ENCODE data around the gene LSM7. TPM values are rescaled to one million over a fixed set of nuclear protein-coding genes. Genes with fewer than 3 reads are reported as not detected.

LSM7 gene
- total and polyA plus RNA-seq, 8 donors: 59.3 to 104 (median 96.0) TPM

DNA sequence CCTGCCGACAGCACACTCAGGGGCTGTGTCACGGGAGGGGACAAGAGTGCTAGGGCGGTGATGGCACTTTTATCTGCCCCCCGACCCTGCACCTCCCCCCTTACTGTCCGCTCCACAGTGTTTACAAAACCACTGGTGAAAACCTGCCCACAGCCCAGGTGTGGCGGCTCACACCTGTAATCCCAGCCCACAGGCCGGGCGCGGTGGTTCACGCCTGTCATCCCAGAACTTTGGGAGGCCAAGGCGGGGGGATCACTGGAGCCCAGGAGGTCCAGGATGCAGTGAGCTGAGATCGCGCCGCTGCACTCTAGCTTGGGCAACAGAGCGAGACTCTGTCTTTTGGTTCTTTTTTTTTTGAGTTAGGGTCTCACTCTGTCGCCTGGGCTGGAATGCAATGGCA, 32.2 kb downstream of the LSM7 start:
- Histone ChIP-seq H3K4me3 (no peak overlapping the region), H3K27ac (no peak overlapping the region), H3K9me3 (no peaks in the 10 kb centered on the region), H3K27me3 (peaks cover 18 to 76% of the 10 kb centered on the region in 2 donors), H3K4me1 (peaks cover 2 to 36% of the 10 kb centered on the region in 2 donors), H3K36me3 (peaks cover 0 to 18% of the 10 kb centered on the region in 2 donors)
- ATAC-seq (no peak), DNase-seq (no peak)
- intact Hi-C loops (cut with DNase I): no loop called here
- TF ChIP-seq, protein P1, sequence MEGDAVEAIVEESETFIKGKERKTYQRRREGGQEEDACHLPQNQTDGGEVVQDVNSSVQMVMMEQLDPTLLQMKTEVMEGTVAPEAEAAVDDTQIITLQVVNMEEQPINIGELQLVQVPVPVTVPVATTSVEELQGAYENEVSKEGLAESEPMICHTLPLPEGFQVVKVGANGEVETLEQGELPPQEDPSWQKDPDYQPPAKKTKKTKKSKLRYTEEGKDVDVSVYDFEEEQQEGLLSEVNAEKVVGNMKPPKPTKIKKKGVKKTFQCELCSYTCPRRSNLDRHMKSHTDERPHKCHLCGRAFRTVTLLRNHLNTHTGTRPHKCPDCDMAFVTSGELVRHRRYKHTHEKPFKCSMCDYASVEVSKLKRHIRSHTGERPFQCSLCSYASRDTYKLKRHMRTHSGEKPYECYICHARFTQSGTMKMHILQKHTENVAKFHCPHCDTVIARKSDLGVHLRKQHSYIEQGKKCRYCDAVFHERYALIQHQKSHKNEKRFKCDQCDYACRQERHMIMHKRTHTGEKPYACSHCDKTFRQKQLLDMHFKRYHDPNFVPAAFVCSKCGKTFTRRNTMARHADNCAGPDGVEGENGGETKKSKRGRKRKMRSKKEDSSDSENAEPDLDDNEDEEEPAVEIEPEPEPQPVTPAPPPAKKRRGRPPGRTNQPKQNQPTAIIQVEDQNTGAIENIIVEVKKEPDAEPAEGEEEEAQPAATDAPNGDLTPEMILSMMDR (IDR thresholded peaks at IDR 0.05): no peak

- TF ChIP-seq, protein P1 (IDR thresholded peaks at IDR 0.05): no peak
- intact Hi-C loops (cut with DNase I): no loop called here
- H3K27ac ChIP-seq: no peak overlapping the region
- ATAC-seq (no peak), DNase-seq (no peak)
- peaks cover 15 to 50% of the 10 kb centered on the region in 2 donors for H3K4me1 ChIP-seq
- no peak overlapping the region for H3K4me3 ChIP-seq
- H3K27me3 ChIP-seq: peaks cover 32 to 76% of the 10 kb centered on the region in 2 donors
- H3K9me3 ChIP-seq: no peaks in the 10 kb centered on the region
- peaks cover 0 to 18% of the 10 kb centered on the region in 2 donors for H3K36me3 ChIP-seq
Measured at GRCh38 chr19:2294687-2295335, 33.6 kb downstream of the LSM7 start.

- H3K4me1 ChIP-seq: peaks cover 17 to 85% of the 10 kb centered on the region in 2 donors
- intact Hi-C loops (cut with DNase I): no loop called here
- peaks cover 0 to 18% of the 10 kb centered on the region in 2 donors for H3K36me3 ChIP-seq
- H3K27ac ChIP-seq: peak overlapping the region in 1 of 2 donors; percentile 96
- TF ChIP-seq, protein P1 (IDR thresholded peaks at IDR 0.05): no peak
- ATAC-seq: no peak
- no peaks in the 10 kb centered on the region for H3K9me3 ChIP-seq
- H3K27me3 ChIP-seq: peaks cover 44 to 86% of the 10 kb centered on the region in 2 donors
- peak overlapping the region; percentile 27 to 69 for H3K4me3 ChIP-seq
- peak in 1 of 4 donors; percentile 84 for DNase-seq
Measured at GRCh38 chr19:2291185-2291751, 37.1 kb downstream of the LSM7 start.

DNA sequence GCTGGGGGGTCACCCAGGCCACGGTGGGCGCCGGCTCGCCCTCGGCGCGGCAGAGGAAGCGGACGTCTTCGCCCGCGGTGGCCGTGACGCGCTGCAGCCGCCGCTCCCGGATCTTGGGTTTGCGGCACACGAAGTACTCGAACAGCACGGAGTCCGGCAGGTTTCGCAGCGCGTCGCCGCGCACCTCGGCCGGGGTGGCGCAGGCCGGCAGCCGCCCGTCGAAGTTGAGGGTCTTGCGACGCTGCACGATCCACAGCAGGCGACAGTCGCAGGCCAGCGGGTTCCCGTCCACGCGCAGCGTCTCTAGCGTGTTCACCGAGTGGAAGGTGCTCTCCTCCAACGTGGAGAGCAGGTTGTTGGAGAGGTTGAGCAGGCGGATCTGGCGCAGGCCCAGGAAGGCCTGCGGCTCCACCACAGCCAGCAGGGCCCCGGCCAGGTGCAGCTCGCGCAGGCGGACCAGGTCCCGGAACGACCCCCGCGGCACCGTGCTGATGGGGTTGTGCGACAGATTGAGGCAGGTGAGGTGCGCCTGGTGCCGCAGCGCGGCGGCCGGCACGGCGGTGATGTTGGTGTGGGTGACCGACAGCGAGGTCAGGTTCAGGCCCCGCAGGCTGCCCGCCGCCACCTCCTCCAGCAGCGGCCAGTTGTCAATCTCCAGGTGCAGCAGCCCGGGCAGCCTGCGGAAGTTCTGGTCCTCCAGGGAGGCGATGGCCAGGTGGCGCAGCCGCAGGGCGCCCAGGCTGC, 37.8 kb downstream of the LSM7 start:
- H3K27me3 ChIP-seq: peaks cover 44 to 81% of the 10 kb centered on the region in 2 donors
- H3K4me1 ChIP-seq: peaks cover 17 to 89% of the 10 kb centered on the region in 2 donors
- H3K36me3 ChIP-seq: peaks cover 0 to 13% of the 10 kb centered on the region in 2 donors
- peak overlapping the region; percentile 27 to 69 for H3K4me3 ChIP-seq
- intact Hi-C loops (cut with DNase I): no loop called here
- TF ChIP-seq, protein P1 (IDR thresholded peaks at IDR 0.05): no peak
- ATAC-seq (peak; percentile 5), DNase-seq (peak in 1 of 4 donors; percentile 85)
- no peaks in the 10 kb centered on the region for H3K9me3 ChIP-seq
- peak overlapping the region; percentile 26 to 96 for H3K27ac ChIP-seq

All from left lung (tissue), 10 donors.